ENCODE measurements around the gene IHH. TPM values are rescaled to one million over a fixed set of nuclear protein-coding genes. Genes with fewer than 3 reads are reported as not detected.

Gene IHH
- total RNA-seq, 4 donors from 2014 or later, result 0.27 TPM; not detected in 3

DNA sequence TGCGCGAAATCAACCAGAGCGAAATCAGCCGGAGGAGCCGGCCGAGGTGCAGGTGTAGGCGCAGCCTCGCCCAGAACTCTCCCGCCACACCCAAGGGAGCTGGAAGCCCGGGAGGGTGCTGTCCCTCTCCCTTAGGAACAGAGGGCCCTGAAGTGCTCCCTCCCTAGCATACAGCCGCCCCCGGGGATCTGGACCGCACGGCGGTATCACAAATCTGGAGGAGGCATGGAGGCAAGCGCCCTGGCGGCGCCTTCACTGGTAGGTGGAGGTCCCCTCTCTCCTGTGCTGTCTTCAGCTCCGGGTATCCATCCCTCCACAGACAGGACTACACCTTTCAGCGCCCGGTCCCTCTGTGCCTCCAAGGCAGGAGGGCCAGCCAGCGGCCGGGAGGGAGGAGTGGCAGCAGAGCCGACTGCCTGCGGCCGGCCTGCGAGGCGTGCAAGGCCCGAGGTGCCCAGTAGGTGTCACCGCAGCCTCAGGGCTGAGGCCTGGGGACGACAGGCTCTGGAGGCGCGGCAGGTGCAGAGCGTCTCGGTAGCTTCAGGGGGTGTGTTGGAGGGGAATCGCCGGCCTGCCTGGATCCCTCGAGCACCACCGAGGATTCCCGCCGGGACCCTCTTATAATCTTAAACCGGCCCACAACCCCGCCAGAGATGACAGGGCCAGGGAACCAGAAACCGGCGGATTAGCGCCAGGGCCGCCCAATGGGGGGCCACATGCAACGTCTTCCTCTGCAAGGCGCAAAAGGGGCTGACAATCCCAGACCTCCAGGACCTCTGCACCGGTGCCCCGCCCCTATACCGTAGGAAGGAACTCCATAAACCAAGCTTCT lies 2.8 kb downstream of the IHH start:
- DNase-seq (peak; percentile 36 to 54), ATAC-seq (peak; percentile 73 to 81)
- Histone ChIP-seq H3K4me3 (peak overlapping the region in 2 of 4 donors; percentile 10 to 40), H3K36me3 (no peaks in the 10 kb centered on the region), H3K27ac (no peak overlapping the region), H3K4me1 (peaks cover 13 to 24% of the 10 kb centered on the region in 2 donors), H3K27me3 (peaks cover 70 to 81% (median 76%) of the 10 kb centered on the region in 3 donors), H3K9me3 (no peaks in the 10 kb centered on the region)
- in situ Hi-C loops (cut with MboI; ENCODE audit: low sequenced_read_pairs in 4 of 4), result loop anchor here in 3 of 4 donors (5.0 to 25.0 kb wide), 3 partner anchors 59 to 254 kb away; partner anchors contain the start of gene PTPRN (in 1 of the 3)
- TF ChIP-seq, protein P1, sequence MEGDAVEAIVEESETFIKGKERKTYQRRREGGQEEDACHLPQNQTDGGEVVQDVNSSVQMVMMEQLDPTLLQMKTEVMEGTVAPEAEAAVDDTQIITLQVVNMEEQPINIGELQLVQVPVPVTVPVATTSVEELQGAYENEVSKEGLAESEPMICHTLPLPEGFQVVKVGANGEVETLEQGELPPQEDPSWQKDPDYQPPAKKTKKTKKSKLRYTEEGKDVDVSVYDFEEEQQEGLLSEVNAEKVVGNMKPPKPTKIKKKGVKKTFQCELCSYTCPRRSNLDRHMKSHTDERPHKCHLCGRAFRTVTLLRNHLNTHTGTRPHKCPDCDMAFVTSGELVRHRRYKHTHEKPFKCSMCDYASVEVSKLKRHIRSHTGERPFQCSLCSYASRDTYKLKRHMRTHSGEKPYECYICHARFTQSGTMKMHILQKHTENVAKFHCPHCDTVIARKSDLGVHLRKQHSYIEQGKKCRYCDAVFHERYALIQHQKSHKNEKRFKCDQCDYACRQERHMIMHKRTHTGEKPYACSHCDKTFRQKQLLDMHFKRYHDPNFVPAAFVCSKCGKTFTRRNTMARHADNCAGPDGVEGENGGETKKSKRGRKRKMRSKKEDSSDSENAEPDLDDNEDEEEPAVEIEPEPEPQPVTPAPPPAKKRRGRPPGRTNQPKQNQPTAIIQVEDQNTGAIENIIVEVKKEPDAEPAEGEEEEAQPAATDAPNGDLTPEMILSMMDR (IDR thresholded peaks at IDR 0.05 in 4 of 5, conservative IDR thresholded peaks at IDR 0.05 in 1 of 5), result peak; percentile 88 to 98 (median 93)
- TF ChIP-seq POLR2A (IDR thresholded peaks at IDR 0.05), result no peak
- intact Hi-C loops (cut with DNase I; ENCODE audit: low total_unique reads), result loop anchor here (1.0 kb wide), 2 partner anchors 61 to 97 kb away; no protein-coding TSS in a partner anchor

GRCh38 chr2:219056896-219057708 lies 3.6 kb downstream of the IHH start:
- Histone ChIP-seq H3K4me3 (no peak overlapping the region), H3K4me1 (peaks cover 13 to 24% of the 10 kb centered on the region in 2 donors), H3K27ac (no peak overlapping the region), H3K36me3 (no peaks in the 10 kb centered on the region), H3K9me3 (no peaks in the 10 kb centered on the region), H3K27me3 (peaks cover 62 to 72% (median 68%) of the 10 kb centered on the region in 3 donors)
- intact Hi-C loops (cut with DNase I; ENCODE audit: low total_unique reads), result no loop called here
- DNase-seq (no peak), ATAC-seq (no peak)
- in situ Hi-C loops (cut with MboI; ENCODE audit: low sequenced_read_pairs in 4 of 4), result loop anchor here in 3 of 4 donors (5.0 to 25.0 kb wide), 3 partner anchors 60 to 255 kb away; partner anchors contain the start of gene PTPRN (in 1 of the 3)
- TF ChIP-seq POLR2A (IDR thresholded peaks at IDR 0.05), result no peak
- TF ChIP-seq, protein P1 (IDR thresholded peaks at IDR 0.05 in 4 of 5, conservative IDR thresholded peaks at IDR 0.05 in 1 of 5), result no peak

DNA sequence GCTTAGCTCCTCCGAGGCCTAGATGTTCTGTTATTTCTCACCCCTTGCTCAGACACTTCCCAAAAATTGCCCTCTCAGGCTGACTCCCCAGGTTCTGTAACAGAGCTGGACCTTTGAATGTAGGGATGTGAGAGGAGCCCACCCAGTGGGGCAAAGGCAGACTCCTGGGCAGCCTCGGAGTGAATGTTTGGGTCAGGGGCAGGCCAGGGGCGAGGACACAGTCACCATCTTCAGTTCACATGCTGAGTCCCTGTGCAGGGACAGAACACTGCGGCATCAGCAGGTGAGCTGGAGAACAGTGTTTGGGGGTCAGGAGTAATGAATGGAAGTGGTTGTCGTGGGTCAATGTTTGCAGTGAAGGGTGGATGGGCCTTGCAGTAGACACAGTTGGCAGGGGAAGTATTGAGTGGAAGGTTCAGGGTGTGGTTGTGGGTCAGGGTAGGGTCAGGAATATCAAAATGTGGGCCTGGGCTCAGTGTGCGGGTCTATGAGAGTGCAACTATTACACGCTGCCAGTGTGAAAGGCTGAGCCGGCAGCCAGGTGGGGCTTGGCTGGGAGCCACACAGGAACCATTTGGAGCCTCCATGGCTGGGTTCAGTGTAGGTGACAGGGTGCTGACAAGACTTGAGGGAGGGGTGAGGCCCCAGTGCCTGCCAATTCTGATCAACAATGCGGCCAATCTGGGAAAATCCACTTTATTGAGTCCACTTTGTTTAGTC lies 4.4 kb downstream of the IHH start:
- peaks cover 54 to 65% (median 60%) of the 10 kb centered on the region in 3 donors for H3K27me3 ChIP-seq
- H3K4me3 ChIP-seq, result no peak overlapping the region
- DNase-seq (no peak), ATAC-seq (no peak)
- H3K4me1 ChIP-seq, result peaks cover 13 to 24% of the 10 kb centered on the region in 2 donors
- H3K9me3 ChIP-seq, result no peaks in the 10 kb centered on the region
- no peak overlapping the region for H3K27ac ChIP-seq
- intact Hi-C loops (cut with DNase I; ENCODE audit: low total_unique reads), result no loop called here
- TF ChIP-seq, protein P1 (IDR thresholded peaks at IDR 0.05 in 4 of 5, conservative IDR thresholded peaks at IDR 0.05 in 1 of 5), result no peak
- no peak for TF ChIP-seq POLR2A (IDR thresholded peaks at IDR 0.05)
- in situ Hi-C loops (cut with MboI; ENCODE audit: low sequenced_read_pairs in 4 of 4), result loop anchor here in 3 of 4 donors (5.0 to 25.0 kb wide), 3 partner anchors 61 to 256 kb away; partner anchors contain the start of gene PTPRN (in 1 of the 3)
- no peaks in the 10 kb centered on the region for H3K36me3 ChIP-seq
